GM21786 (cell line): ENCODE measurements around the gene PDXP.
A peak's percentile ranks its signal among the peaks of the same experiment; 100 is the strongest.
"Not testable (repeated sequence)": the region's sequence is repeated elsewhere in the genome, so short reads cannot be mapped to it uniquely, and the experiment has no call there.

Experiments
- ATAC-seq: cut with Tn5 transposase; IDR thresholded peaks from one replicate; pipeline ENCODE4 v1.9.1; 2021; ENCODE audit not compliant: unreplicated experiment

The PDXP gene

GRCh38 chr22:37643225-37643847, 15.2 kb upstream of the PDXP start:
- ATAC-seq, result peak; percentile 56

- no peak for ATAC-seq
These were observed 11.2 kb upstream of the PDXP start for GRCh38 chr22:37647317-37647716.

GRCh38 chr22:37647928-37648327, 10.6 kb upstream of the PDXP start:
- no peak for ATAC-seq

- ATAC-seq, result no peak
These were observed 7.9 kb upstream of the PDXP start for GRCh38 chr22:37650463-37651136.

GRCh38 chr22:37654563-37655251, 3.8 kb upstream of the PDXP start:
- ATAC-seq, result no peak

GRCh38 chr22:37655252-37655563, 3.3 kb upstream of the PDXP start:
- ATAC-seq, result no peak

GRCh38 chr22:37656583-37656982, 1.9 kb upstream of the PDXP start:
- not testable (repeated sequence) for ATAC-seq

- no peak for ATAC-seq
These were observed 862 bp upstream of the PDXP start for GRCh38 chr22:37657590-37658132.

GRCh38 chr22:37659066-37659896, 758 bp downstream of the PDXP start:
- ATAC-seq, result no peak

- no peak for ATAC-seq
These were observed 1.6 kb downstream of the PDXP start for GRCh38 chr22:37659897-37660708.

- no peak for ATAC-seq
These were observed 2.2 kb downstream of the PDXP start for GRCh38 chr22:37660709-37661045.

- ATAC-seq, result no peak
These were observed 2.8 kb downstream of the PDXP start for GRCh38 chr22:37661160-37661924.

- no peak for ATAC-seq
These were observed 3.5 kb downstream of the PDXP start for GRCh38 chr22:37662039-37662438.

GRCh38 chr22:37663521-37664140, 5.1 kb downstream of the PDXP start:
- ATAC-seq, result no peak

- ATAC-seq, result no peak
These were observed 6.0 kb downstream of the PDXP start for GRCh38 chr22:37664249-37665101.

GRCh38 chr22:37665487-37665886, 7.0 kb downstream of the PDXP start:
- ATAC-seq, result no peak

- ATAC-seq, result no peak
These were observed 11.1 kb downstream of the PDXP start for GRCh38 chr22:37669586-37669985.

- ATAC-seq, result no peak
These were observed 13.8 kb downstream of the PDXP start for GRCh38 chr22:37672206-37672919.
